GM19023 (cell line): ENCODE data around the gene TMEM176A.
"Not testable (repeated sequence)": the region's sequence is repeated elsewhere in the genome, so short reads cannot be mapped to it uniquely, and the experiment has no call there.

Source experiments
- ATAC-seq: cut with Tn5 transposase; IDR thresholded peaks from one replicate; pipeline ENCODE4 v1.9.1; 2021; ENCODE audit warnings: mild to moderate bottlenecking, moderate library complexity; ENCODE audit not compliant: unreplicated experiment

Gene TMEM176A

GRCh38 chr7:150807616-150808438 lies 7.3 kb downstream of the TMEM176A start:
- ATAC-seq = not testable (repeated sequence)

DNA sequence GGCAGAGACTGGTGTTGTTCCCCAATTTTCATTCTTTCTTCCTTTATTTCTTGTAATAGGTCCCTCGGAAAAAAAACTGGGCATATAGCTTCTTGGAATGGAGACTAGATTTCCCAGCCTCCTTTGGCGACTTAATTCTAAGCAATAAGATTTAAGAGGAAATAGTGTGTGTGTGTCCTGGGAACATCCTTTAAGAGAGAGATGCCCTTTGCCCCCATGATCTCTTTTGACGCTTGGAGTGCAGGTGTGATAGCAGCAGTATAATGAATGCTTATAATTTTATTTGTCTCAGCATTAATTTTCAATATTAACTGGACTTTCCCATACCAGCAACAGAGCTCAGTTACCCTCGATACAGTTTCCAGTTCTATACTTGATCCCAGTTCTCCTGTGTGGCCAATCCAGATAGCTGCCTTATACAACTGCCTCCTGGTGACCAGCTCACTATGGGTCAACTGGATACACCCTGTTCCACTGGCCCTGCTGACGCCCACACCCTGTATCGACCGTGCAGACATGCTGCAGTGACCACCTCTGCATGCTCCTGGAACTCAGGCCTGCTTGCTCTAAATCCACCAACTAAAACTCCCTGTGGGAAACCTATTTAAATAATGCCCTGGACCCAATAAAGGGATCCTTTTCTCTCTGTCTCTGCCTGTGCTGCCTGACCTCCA lies 13.9 kb downstream of the TMEM176A start:
- ATAC-seq = no peak

GRCh38 chr7:150818971-150819370 lies 18.4 kb downstream of the TMEM176A start:
- no peak for ATAC-seq

GRCh38 chr7:150820148-150820547 lies 19.6 kb downstream of the TMEM176A start:
- ATAC-seq = no peak

DNA sequence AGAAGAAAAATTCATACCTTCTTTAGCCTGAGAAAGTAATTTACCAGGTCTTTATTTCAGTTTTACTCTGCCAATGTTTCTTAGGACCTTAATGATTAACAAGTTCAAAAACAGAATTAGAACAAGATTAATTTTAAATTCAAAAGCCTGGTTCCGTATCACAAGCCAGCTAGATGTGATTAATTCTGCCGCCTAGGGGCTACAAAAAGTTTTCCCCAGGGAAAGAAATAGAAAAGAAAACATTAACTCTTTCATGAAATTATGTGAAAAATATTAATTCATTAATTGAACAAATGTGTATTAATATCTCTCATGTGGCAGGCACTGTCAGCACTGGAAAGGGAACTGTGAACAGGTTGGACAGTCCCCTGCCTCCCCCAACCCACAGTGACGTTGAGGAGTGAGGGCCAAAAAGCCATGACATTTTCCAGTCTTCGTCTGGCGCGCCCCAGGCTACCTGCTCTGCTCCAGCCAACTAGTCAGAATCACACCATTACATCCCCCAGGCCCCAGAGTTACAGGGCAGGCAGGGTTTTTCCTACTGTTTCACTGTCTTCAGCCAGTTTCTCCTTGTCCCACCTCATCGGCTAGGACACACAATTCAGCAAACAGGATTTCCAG lies 20.1 kb downstream of the TMEM176A start:
- no peak for ATAC-seq

DNA sequence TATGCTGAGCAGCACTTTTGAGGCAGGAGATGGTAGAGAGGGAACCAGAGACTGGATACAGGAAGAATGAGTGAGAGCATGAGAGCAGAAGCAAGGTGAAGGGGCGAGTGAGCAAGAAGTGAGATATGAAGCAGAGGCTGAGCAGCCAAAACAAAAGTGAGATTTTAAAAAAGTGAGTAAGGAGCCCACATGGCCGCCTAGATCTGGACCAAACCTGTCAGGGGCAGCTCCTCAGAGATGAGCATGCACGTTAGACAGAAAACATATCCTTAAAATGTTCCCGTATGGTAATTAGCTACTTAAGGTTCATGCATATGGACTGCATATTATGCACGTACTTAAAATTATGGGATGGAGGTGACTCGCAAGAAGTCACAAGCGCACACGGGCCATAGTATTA lies 22.5 kb downstream of the TMEM176A start:
- ATAC-seq = no peak

- no peak for ATAC-seq
Observed at GRCh38 chr7:150823484-150824126, 23.0 kb downstream of the TMEM176A start.

DNA sequence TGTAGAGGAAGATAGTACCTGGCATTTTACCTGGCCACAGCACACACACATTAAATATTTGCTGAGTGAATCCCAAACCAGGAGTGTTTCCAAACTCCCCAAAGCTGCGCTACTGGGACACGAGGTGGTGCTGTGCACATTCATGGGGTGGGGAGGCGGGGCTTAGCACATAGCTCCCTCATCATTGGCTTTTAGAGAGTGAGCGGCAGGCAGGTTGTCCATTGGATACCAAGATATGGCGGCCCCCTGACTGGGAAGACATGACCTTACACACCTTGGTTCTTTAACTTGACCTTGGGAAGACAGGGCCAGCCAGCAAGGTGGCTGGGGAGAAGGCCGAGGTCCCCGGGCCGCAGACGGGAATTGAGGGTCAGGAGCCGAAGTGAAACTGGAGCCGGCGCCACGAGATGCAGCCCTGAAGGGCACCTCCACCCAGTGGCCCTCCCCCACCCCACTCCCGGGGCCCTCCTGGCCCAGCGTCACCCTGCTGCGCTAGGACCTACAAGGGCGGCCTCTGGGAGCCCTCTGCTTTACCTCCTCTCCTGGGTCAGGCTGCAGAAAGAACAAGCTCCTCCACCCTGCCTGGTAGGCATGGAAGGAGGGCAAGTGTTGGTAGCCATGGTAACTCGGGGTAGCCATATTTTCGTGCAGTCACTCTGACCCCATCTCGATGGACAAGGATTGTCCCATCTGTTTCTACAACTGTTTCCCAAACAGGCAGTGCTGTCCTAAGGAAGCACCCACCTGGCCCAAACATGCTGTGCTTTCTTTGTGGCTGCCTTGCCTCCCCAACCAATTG lies 24.0 kb downstream of the TMEM176A start:
- no peak for ATAC-seq

DNA sequence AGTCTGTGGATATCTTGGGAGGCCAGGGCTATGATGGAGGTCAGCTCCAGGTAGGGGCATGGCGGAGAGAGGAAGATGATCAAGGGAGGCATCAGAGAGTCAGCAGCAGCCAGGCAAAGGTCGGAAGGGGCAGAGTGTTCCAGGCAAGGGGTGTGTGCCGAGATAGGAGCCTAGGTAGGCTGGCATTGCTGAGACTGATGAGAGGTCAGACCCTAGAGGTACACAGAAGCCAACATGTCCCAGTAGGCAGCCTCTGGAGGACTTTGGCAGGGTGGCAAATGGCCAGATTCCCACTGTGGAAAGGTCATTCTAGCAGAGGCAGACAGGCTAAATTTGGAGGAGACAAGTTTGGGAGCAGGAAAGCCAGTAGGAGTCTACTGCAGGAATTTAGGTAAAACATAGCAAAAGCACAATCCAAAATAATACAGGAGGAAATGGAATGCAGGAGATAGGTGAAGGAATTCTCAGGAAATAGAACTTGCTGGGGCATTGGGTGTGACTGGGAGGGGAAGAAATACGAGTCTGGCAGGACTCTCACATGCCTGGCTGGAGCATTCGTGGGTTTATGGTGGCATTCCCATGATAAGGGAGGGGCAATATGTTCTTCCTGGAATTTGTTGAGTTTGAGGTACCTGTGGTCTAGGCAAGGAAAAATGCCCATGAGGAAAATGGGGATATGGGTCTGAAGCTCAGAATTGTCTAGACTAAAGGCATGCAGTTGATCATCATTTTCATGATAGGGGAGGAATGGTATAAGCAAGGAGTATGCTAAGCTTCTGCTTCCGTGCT lies 25.7 kb downstream of the TMEM176A start:
- no peak for ATAC-seq

DNA sequence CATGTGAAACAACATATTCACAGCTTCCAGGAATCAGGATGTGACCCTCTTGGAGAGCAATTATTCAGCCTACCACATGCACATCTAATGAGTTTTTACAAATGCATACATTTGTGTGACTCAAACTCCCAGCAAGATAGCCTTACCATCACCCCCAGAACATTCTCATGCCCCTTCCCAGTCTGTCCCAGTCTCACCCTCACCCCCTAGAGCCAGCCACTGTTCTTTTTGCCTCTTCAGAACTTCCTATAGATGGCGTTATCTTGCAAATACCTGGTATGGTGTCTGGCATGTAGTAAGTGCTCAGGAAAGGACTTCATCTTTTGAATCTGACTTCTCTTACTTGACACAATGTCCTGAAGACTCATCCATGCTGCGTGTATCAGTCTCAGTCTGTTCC lies 27.8 kb downstream of the TMEM176A start:
- no peak for ATAC-seq

DNA sequence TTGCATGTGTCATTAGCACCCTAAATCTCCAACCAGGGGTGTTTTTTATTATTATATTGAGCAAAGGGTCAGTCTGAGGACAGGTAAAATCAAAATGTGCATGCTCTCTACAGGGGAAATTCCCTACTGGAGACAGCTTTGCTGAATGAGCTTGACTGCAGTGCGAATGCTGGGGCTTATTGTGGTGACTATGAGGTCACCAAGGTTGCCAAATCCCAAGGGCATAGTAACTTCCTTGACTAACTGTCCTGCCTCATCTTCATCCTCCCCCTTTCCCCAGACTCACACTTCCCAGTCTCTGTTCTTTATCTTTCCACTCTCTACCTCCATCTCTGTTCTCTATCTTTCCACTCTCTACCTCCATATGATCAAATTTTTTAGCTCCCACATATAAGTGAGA lies 28.9 kb downstream of the TMEM176A start:
- no peak for ATAC-seq

- ATAC-seq = no peak
Observed at GRCh38 chr7:150830937-150831336, 30.4 kb downstream of the TMEM176A start.

DNA sequence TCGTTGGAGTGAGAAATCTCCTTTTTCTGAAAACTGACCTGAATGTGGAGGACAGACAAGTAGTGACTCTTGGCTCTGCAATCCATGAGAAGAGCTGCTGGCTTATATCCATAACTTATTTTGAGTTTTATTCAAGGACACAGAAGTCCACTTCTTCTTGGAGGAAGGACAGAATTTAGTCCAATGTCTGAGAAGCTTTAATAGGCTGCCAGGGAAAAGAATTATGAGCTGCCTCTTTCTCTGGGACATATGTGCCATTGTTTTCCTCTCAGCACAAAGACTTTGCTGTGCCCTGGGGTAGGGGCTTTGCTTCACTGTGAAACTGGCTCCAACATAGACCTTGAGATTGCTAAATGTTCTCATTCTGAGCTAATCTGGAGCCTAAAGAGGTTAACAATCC lies 31.3 kb downstream of the TMEM176A start:
- no peak for ATAC-seq

- ATAC-seq = no peak
Observed at GRCh38 chr7:150835019-150835418, 34.5 kb downstream of the TMEM176A start.

DNA sequence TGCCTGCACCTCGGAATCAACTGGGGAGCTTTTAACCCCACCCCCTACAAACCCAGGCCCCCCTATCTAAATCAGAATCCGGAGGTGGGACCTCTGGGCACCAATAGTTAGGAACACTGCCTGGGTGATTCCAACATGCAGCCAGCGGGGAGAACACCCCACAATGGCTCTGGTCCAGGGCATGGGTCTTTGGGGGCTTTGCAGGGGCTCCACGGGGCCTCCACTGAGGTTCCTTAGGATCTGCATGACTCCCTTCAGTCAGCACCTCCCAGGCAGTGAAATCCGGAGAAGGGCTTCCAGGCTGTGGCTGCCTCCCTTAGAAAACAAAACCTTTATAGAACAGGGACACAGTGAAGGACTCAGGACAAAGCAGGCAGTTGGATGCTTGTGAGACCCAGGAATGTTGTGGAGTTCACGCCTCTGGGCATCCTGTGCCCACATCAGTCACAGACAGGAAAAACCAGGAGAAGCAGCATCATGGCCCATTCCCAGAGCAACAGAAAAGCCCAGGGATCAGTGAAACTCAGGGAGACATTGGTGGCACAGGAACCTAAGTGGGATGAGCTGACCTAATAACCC lies 35.2 kb downstream of the TMEM176A start:
- ATAC-seq = no peak

- no peak for ATAC-seq
Observed at GRCh38 chr7:150838965-150839650, 38.5 kb downstream of the TMEM176A start.

GRCh38 chr7:150842018-150842417 lies 41.4 kb downstream of the TMEM176A start:
- ATAC-seq = no peak

DNA sequence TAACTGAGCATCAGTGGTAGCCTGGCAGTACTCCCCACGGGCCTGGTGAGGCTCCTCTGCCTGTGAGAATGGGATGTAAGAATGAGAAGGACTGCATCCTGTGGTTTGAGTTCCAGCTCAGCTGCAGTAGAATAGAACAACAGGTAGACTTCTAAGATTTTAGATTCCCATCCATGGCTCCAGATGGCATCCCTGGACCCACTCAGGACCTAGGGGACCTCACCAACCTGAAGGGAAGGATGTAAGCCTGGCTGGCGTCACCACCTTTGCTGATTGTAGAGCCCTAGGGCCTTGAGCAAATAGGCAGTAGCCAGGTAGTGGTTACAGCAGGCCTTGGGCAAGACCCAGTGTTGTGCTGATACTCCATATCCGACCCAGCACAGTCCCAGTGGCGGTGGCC lies 42.1 kb downstream of the TMEM176A start:
- no peak for ATAC-seq

DNA sequence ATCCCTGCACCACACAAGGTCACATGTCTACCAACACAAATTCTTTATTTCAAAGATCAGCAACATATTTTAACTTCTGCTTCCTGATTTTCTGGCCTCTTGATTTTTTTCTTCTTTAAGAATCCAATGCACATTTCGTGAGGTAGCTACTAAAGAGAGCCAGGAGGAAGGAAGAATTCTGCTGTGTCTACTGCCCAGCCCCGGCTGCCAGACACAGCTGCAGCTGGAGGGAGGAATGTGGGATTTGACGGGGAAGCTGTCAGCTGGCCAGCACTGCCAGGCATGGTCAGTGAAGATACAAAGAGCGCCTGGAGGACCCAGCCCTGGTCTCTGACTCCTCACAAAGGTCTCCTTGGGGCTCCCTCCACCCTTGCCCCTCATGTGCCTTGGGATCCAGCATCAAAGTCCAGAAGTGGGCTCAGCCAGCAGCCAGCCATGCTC lies 44.9 kb downstream of the TMEM176A start:
- ATAC-seq = no peak
